HepG2 (cell line): ENCODE measurements around the gene TBKBP1. TPM values are rescaled to one million over a fixed set of nuclear protein-coding genes. Genes with fewer than 3 reads are reported as not detected.

Experiments
- AGO2 ChIP-seq: fragments of 200-400 bp; formaldehyde crosslinking; optimal IDR thresholded peaks from 2 replicates; pipeline ENCODE3; 2017; ENCODE audit warnings: mild to moderate bottlenecking, low read depth, low read length, moderate library complexity
- FOXC1 ChIP-seq: sonication (generic); formaldehyde crosslinking; IDR thresholded peaks from 2 replicates; pipeline ENCODE4 v1.8.0; 2022; ENCODE audit warnings: mild to moderate bottlenecking, missing genetic modification reagents, borderline replicate concordance
- GATAD1 ChIP-seq: IDR thresholded peaks from 2 replicates; pipeline ENCODE4 v1.6.1; 2016; ENCODE audit warnings: missing genetic modification reagents, missing compliant biosample characterization
- JARID2 ChIP-seq: sonication (generic); formaldehyde crosslinking; IDR thresholded peaks from 2 replicates; pipeline ENCODE4 v1.8.1; 2023; ENCODE audit warnings: missing genetic modification reagents, inconsistent platforms; ENCODE audit not compliant: insufficient replicate concordance
- JUN ChIP-seq: sonication (generic); formaldehyde crosslinking; IDR thresholded peaks from 2 replicates; pipeline ENCODE4 v1.4.0; 2020; ENCODE audit warnings: mild to moderate bottlenecking, missing genetic modification reagents
- KMT2B ChIP-seq: IDR thresholded peaks from 2 replicates; pipeline ENCODE4 v1.6.1; 2016; ENCODE audit warnings: missing genetic modification reagents, missing compliant biosample characterization
- MTF2 ChIP-seq: sonication (generic); formaldehyde crosslinking; IDR thresholded peaks from 2 replicates; pipeline ENCODE4 v1.5.0; 2020; ENCODE audit warnings: missing genetic modification reagents, borderline replicate concordance
- ONECUT2 ChIP-seq: sonication (generic); formaldehyde crosslinking; IDR thresholded peaks from 2 replicates; pipeline ENCODE4 v1.4.0; 2020; ENCODE audit warnings: missing genetic modification reagents
- PCBP2 ChIP-seq: fragments of 200-400 bp; formaldehyde crosslinking; optimal IDR thresholded peaks from 2 replicates; pipeline ENCODE3; 2018; ENCODE audit warnings: low read length, low read depth; ENCODE audit not compliant: poor library complexity, severe bottlenecking
- PITX1 ChIP-seq: sonication (generic); formaldehyde crosslinking; IDR thresholded peaks from 2 replicates; pipeline ENCODE4 v1.5.1; 2020; ENCODE audit warnings: mild to moderate bottlenecking, missing genetic modification reagents
- RBFOX2 ChIP-seq: fragments of 200-400 bp; formaldehyde crosslinking; IDR thresholded peaks from 2 replicates; pipeline ENCODE4 v1.6.1; 2017; ENCODE audit warnings: low read depth, mild to moderate bottlenecking, low read length
- SMARCE1 ChIP-seq: fragments of 450-650 bp; IDR thresholded peaks from 2 replicates; pipeline ENCODE4 v1.6.1; 2017; ENCODE audit warnings: borderline replicate concordance
- TAF1 ChIP-seq: sonication (generic); formaldehyde crosslinking; IDR thresholded peaks from 2 replicates; pipeline ENCODE4 v1.4.0; 2020; ENCODE audit warnings: missing genetic modification reagents
- TBX2 ChIP-seq: sonication (generic); formaldehyde crosslinking; IDR thresholded peaks from 2 replicates; pipeline ENCODE4 v1.5.0; 2020; ENCODE audit warnings: missing genetic modification reagents, mild to moderate bottlenecking, borderline replicate concordance
- TP53 ChIP-seq: sonication (generic); formaldehyde crosslinking; conservative IDR thresholded peaks from 2 replicates; pipeline ENCODE4 v1.4.0; 2020; ENCODE audit warnings: missing genetic modification reagents
- ZBTB3 ChIP-seq: sonication (generic); formaldehyde crosslinking; IDR thresholded peaks from 2 replicates; pipeline ENCODE4 v1.4.0; 2020; ENCODE audit warnings: low read depth, mild to moderate bottlenecking, moderate library complexity, missing genetic modification reagents, borderline replicate concordance
- ZBTB38 ChIP-seq: sonication (generic); formaldehyde crosslinking; IDR thresholded peaks from 2 replicates; pipeline ENCODE4 v1.5.1; 2020; ENCODE audit warnings: mild to moderate bottlenecking, missing genetic modification reagents
- ZFX ChIP-seq: sonication (generic); formaldehyde crosslinking; IDR thresholded peaks from 2 replicates; pipeline ENCODE4 v1.4.0; 2020; ENCODE audit warnings: mild to moderate bottlenecking, low read depth, missing genetic modification reagents, moderate library complexity
- ZIK1 ChIP-seq: sonication (generic); formaldehyde crosslinking; IDR thresholded peaks from 2 replicates; pipeline ENCODE4 v1.5.0; 2020; ENCODE audit warnings: mild to moderate bottlenecking, low read depth, missing genetic modification reagents, borderline replicate concordance
- ZNF160 ChIP-seq: sonication (generic); formaldehyde crosslinking; IDR thresholded peaks from 2 replicates; pipeline ENCODE4 v1.8.0; 2022; ENCODE audit warnings: mild to moderate bottlenecking, inconsistent platforms, missing genetic modification reagents
- ZNF263 ChIP-seq: sonication (generic); formaldehyde crosslinking; IDR thresholded peaks from 2 replicates; pipeline ENCODE4 v1.4.0; 2020; ENCODE audit warnings: missing genetic modification reagents
- ZNF33B ChIP-seq: sonication (generic); formaldehyde crosslinking; IDR thresholded peaks from 2 replicates; pipeline ENCODE4 v1.5.1; 2020; ENCODE audit warnings: mild to moderate bottlenecking, missing genetic modification reagents
- ZNF382 ChIP-seq: sonication (generic); formaldehyde crosslinking; IDR thresholded peaks from 2 replicates; pipeline ENCODE4 v1.5.0; 2020; ENCODE audit warnings: missing genetic modification reagents, mild to moderate bottlenecking, borderline replicate concordance
- ZNF572 ChIP-seq: sonication (generic); formaldehyde crosslinking; IDR thresholded peaks from 2 replicates; pipeline ENCODE4 v1.5.1; 2020; ENCODE audit warnings: mild to moderate bottlenecking, missing genetic modification reagents
- ZNF737 ChIP-seq: sonication (generic); formaldehyde crosslinking; IDR thresholded peaks from 2 replicates; pipeline ENCODE4 v1.5.0; 2020; ENCODE audit warnings: missing genetic modification reagents, mild to moderate bottlenecking, borderline replicate concordance
- ZNF768 ChIP-seq: sonication (generic); formaldehyde crosslinking; IDR thresholded peaks from 2 replicates; pipeline ENCODE4 v1.4.0; 2020; ENCODE audit warnings: missing genetic modification reagents
- polyA plus RNA-seq, 8 experiments: library from polyadenylated mRNA; depleted of rRNA in 3 of 8; stranded (reverse) in 7 of 8; unstranded in 1 of 8; fragments of >200 nt; fragmentation: Illumina TruSeq in 4 of 8; extraction: Trizol in 4 of 8; gene quantifications; 2 replicates each; pipeline versions ENCODE4 v1.2.1 to v1.2.3, GENCODE V29; 2011 to 2016; ENCODE audit warnings: low read depth in 4 of 8, missing spikeins in 1 of 8, mixed read lengths in 1 of 8; ENCODE audit not compliant: insufficient read depth in 1 of 8
- total RNA-seq, 5 experiments: library from RNA; depleted of rRNA; stranded (reverse); fragments of >200 nt; fragmentation: Illumina TruSeq; extraction: Trizol; gene quantifications; 2 replicates each; pipeline ENCODE4 v1.2.3, GENCODE V29; 2016; ENCODE audit warnings: low read depth in 1 of 5
- TF ChIP-seq, protein P1 (sequence below): sonication (generic); formaldehyde crosslinking; IDR thresholded peaks from 2 replicates; pipeline ENCODE4 v1.4.0; 2020; ENCODE audit warnings: missing genetic modification reagents
- TF ChIP-seq, protein P2 (sequence below): IDR thresholded peaks from 2 replicates; pipeline ENCODE4 v1.6.1; 2016; ENCODE audit warnings: low read depth

Gene TBKBP1
- total and polyA plus RNA-seq, 2 of the 13 experiments (the other 11 are each of a cell fraction or from before 2014, with no cell fraction given) = 2.6 to 7.0 TPM

DNA sequence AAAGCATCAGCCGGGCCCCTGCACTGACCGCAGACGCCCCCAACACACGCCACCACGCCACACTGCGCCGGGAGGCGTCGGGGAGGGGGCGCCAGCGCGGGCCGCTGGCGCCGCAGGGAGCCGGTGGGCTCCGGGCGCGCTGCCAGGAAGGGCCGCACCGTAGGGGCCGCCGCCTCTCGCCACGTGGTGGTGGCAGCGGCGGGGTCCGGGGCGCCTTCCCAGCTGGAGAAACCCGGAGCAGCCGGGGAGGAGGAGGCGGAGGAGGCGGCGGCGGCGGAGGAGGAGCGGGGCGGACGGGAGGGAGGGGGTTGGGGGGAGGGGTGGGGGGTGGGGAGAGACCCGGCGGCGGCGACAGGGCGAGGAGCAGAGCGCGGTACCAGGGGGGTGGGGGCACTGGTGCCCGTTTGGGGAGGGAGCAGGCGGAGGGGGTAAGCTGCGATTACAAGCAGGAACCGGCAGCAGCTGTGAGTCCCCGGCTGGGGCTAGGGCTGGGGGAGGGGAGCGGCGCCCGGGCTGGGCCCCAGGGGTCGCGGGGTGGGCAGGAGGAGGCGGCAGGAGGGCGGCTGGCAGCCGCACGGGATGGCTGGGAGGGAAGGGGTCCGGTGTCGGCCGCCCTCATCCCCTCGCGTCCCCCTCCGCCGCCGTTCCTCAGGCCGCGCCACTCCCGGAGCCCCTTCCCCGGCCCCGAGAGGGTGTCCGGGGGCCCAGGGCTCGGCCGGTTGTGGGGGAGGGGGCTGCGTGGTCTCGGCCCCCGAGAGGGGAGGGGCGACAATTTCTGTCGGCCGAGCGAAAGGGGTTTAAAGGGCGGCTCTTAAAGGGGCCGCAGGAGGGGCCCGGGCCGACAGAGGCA, at the start of gene TBKBP1 (continued):
- TF ChIP-seq, protein P1, sequence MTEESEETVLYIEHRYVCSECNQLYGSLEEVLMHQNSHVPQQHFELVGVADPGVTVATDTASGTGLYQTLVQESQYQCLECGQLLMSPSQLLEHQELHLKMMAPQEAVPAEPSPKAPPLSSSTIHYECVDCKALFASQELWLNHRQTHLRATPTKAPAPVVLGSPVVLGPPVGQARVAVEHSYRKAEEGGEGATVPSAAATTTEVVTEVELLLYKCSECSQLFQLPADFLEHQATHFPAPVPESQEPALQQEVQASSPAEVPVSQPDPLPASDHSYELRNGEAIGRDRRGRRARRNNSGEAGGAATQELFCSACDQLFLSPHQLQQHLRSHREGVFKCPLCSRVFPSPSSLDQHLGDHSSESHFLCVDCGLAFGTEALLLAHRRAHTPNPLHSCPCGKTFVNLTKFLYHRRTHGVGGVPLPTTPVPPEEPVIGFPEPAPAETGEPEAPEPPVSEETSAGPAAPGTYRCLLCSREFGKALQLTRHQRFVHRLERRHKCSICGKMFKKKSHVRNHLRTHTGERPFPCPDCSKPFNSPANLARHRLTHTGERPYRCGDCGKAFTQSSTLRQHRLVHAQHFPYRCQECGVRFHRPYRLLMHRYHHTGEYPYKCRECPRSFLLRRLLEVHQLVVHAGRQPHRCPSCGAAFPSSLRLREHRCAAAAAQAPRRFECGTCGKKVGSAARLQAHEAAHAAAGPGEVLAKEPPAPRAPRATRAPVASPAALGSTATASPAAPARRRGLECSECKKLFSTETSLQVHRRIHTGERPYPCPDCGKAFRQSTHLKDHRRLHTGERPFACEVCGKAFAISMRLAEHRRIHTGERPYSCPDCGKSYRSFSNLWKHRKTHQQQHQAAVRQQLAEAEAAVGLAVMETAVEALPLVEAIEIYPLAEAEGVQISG = no peak
- TF ChIP-seq TP53 (CRISPR knock-in tag) (no peak), ZNF737 (CRISPR knock-in tag) (no peak), ZNF382 (CRISPR knock-in tag) (no peak), GATAD1 (CRISPR knock-in tag) (no peak), ZNF572 (CRISPR knock-in tag) (no peak), ZBTB38 (no peak), JUN (CRISPR knock-in tag) (no peak), MTF2 (0 out of 2 replicates have a peak, but pooled peaks have one; percentile 55), ZNF768 (CRISPR knock-in tag) (peak; percentile 80), FOXC1 (0 out of 2 replicates have a peak, but pooled peaks have one; percentile 41), TAF1 (CRISPR knock-in tag) (no peak), ZFX (CRISPR knock-in tag) (peak; percentile 54), ZNF33B (CRISPR knock-in tag) (no peak), SMARCE1 (no peak), ZBTB3 (CRISPR knock-in tag) (no peak), JARID2 (no peak), ZNF160 (CRISPR knock-in tag) (0 out of 2 replicates have a peak, but pooled peaks have one; percentile 38), PITX1 (CRISPR knock-in tag) (no peak), KMT2B (0 out of 2 replicates have a peak, but pooled peaks have one; percentile 21), AGO2 (peak; percentile 32), ZNF263 (CRISPR knock-in tag) (0 out of 2 replicates have a peak, but pooled peaks have one; percentile 14), ZIK1 (CRISPR knock-in tag) (no peak), ONECUT2 (no peak), TBX2 (no peak), RBFOX2 (0 out of 2 replicates have a peak, but pooled peaks have one; percentile 26), PCBP2 (no peak)
- TF ChIP-seq, protein P2, sequence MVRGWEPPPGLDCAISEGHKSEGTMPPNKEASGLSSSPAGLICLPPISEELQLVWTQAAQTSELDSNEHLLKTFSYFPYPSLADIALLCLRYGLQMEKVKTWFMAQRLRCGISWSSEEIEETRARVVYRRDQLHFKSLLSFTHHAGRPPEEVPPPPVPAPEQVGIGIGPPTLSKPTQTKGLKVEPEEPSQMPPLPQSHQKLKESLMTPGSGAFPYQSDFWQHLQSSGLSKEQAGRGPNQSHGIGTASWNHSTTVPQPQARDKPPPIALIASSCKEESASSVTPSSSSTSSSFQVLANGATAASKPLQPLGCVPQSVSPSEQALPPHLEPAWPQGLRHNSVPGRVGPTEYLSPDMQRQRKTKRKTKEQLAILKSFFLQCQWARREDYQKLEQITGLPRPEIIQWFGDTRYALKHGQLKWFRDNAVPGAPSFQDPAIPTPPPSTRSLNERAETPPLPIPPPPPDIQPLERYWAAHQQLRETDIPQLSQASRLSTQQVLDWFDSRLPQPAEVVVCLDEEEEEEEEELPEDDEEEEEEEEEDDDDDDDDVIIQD (CRISPR knock-in tag) = no peak
